HG03575 (cell line): ENCODE measurements around the gene AWAT2.

Experiments used
- ATAC-seq: cut with Tn5 transposase; IDR thresholded peaks from one replicate; pipeline ENCODE4 v1.9.1; 2021; ENCODE audit not compliant: unreplicated experiment, insufficient number of reproducible peaks, low FRiP score; ENCODE audit errors: extremely low read depth

The AWAT2 gene

DNA sequence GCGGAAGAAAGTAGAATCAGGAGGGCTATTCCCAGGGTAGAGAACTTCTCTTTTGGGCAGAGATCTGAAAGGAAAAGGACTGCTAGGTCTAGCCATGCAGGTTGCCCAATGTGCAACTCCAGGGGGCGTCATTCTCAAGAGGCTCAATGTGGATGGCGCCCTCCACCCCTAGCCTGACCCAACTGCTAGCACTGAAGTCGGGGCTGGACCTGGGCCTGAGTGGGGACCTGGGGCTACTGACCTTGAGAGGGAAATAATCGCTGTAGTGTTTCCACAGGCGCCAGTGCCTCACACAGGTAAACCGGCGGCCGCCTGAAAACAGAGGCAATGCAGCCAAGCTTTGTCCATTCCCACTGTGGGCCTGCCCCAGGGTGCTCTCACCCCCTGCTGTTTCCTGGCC is 6.1 kb downstream of the AWAT2 start:
- no peak for ATAC-seq

DNA sequence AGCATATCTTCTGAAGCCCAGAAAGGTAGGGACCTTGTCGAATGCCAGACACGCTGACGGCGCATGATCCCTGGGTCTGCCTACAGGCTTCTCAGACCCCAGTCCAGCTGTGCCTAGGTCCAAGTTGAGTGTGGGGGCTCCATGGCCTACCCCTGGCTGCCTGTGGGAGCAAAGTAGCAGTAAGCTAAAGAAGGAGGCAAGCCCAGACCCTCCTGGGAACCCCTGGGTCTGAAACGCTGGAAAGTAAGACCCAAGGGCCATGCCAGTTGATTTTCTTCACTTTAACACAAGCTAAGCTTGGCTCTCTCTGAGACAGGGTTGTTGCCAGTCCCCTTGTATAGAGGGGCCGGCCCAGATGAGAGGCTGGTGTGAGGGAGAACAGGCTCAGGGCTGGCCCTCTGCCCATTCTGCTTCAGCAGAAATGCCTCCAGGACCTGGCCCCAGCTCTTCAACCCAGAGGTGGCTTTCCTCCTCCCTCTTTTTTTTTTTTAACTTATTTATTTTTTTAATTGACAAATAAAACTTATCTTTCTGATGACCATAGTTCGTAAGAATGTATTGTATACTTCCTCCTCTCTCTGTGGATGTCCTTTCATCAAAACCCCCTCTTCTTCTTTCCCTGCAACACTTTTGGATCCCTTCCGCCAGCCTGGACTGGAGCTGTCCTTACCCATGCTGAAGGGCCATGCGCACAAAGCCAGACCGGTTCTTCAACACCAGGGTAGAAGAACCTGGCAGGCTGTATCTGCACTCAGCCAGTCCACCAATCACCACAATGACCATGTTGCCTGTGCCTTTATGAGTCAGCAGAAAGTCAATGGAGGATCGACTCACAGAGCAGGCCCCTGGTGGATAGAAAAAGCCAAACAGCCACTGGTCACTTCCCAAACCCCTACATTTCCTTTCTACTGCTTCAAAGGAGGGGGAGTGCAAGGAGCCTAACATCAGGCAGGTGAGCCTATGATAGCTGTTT is 7.1 kb downstream of the AWAT2 start:
- ATAC-seq, result no peak

DNA sequence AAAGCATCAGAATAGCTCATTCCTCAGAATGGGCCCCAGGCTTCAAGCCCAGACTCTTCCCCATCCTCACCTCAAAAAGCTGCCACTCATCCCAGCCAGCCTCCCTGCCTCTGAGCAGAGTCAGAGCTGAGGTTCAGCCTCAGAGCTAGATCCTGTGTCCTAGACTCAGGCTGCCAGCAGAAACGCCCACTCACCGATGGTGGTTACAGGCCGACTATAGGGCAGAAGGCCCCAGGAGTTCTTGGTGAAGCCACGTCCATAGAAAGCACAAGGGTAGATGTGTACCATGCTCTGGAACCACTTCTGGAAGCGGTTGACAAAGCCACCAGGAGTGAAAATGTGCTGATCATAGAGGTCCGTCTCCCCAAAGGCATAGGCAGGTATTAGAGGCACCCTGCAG is 7.7 kb downstream of the AWAT2 start:
- ATAC-seq, result no peak

DNA sequence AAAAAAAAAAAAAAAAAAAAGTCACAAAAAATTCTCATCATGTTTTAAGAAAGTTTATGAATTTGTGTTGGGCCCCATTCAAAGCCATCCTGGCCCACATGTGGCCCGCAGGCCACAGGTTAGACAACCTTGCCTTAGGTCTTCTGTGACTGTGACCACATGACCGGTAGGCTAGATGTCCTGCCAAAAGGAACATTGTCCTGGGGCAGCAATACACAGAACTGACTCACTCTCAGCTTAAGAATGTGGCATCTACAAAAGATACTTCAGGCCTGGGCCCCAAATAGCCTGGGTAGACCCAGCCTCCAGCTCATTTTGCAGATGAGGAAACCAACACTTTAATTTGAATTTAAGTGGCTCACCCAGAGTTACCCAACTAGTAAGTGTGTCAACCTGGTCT is 10.0 kb downstream of the AWAT2 start:
- ATAC-seq, result no peak

DNA sequence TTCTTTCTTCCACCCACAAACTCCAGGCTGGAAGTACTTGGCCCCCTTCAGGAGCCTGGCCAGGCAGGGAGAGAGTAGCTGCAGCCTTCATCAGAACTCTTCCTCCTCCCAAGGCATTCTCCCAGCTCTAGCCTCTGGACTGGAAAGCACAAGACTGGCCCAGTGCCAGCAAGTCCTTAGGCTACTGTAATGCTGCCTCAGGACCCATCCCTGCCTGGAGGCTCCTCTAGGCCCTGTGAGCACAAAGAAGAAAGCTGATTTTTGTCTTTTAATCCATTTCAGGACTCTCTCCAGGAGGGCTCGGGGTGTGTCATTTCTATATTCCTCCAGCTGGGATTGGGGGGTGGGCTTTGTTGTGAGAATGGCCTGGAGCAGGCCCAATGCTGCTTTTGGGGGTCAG is 10.8 kb downstream of the AWAT2 start:
- no peak for ATAC-seq

DNA sequence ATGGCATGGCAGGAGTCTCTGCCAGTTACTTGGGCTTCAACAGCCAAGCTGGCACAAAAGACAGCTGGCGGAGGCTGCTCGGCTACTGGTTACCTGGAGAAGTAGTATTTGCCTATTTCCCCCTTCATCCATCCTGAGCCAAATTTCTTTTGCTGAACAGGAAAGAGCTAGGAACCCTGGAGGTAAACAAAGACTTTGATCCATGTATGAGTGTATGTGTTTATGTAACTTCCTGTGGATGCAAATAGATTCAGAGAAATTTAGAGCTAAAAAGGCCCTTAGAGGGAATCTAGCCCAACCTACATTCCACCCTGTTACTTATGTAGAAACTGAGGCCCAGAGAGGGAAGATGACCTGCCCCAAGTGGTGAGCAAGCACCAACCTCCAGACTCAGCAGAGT is 11.2 kb downstream of the AWAT2 start:
- no peak for ATAC-seq

DNA sequence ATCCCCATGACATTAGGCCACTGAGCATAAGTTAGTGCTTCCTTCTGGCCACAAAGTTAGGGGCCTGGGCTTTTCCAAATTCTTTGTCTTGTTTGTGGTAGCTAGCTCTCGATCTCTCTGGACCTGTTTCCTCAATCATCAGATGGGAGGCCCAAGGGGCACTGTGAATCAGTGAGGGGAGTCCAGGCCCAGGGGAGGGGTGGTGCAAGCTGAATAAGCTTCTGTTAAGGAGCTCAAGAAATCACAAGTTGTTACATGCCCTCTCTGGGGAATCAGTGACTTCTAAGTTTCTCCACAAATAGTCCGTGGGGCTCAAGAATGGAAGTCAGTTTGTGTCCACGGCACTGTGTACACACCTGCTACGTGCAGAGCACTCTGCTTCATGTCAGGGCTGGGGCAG is 15.1 kb downstream of the AWAT2 start:
- no peak for ATAC-seq

DNA sequence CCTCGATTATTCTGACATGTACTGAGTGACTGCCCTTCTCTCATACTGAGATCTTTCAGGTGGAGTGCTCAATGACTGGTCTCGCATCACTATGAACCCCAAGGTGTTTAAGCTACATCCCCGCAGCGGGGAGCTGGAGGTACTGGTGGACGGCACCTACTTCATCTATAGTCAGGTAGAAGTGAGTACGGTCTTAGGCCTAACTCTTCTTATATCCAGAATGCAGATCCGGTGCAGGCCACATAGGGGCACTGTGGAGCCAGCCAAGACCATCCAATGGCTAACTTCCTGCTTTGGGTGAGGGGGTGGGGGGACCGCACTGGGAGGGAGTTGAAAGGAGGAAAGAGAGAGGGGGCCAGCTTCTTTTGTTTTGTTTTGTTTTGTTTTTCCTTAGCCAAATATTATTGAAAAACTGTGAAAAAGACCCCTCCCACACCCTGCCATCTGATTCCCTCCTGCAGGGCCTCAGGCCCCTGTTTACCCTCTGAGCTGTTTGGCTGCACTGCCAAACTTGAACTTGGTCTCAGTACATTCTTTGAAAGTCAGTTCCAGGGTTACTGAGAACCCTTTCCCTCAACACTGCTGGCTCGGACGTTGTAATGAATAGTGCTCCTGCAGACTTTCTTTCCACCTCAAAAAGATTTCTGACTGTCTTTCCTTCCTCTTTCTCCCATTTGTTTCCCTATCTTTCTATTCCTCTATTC is 16.2 kb downstream of the AWAT2 start:
- ATAC-seq, result no peak

DNA sequence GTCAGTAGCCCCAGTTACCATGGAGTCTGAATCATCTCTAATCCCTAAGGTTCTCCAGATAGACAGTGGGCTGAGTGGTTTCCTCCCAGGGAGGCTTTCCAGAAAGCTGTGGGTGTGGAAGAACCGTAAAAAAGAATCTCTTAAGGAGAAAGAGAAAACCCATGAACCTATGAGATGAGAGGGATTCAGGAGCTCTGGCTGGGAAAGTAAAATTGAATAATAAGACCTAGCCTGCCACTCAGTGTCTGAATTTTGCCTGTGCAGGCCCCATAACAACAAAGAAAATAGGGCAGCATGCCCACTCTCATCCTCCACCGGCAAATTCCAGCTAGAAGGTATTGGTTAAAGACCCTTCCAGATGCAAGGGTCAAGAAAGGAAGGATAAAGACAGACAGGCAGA is 16.9 kb downstream of the AWAT2 start:
- ATAC-seq, result no peak

DNA sequence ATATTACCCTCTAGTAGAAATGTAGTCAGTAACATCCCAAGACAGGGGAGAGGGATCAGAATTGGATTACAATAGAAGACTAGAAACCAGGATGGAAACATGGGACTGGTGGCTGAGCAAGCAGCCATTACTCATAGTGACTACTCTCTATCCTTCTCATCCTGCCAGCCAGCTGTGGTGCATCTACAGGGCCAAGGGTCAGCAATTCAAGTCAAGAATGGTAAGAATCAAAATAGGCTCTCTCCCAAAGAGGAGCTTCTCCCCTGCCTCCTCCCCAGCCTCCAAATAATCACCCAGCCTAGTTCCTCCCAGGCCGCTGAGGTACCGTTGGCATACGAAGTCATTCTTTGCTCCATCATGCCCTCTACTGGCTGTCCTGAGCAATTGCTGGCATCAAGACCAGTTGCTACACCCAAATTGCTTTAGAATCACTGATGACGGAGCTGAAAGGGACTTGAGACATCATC is 19.4 kb downstream of the AWAT2 start:
- no peak for ATAC-seq

DNA sequence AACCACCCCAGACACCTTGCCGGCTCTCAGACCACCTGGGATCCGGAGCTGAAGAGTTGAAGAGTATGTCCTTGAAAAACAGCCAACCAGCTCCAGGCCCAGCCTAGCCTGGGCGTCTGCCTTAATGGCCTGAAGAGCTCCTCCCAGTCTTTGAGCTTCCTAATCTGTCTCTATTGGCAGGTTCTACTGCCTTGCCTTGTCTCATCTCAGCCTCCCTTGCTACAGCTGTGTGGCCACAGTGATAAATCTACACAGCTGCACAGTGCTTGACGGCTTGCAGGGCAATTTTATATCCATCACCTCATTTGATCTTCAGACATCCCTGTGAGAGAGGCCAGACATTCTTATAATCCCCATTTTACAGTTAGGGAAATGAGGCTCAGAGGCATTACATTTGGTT is 19.9 kb downstream of the AWAT2 start:
- no peak for ATAC-seq

DNA sequence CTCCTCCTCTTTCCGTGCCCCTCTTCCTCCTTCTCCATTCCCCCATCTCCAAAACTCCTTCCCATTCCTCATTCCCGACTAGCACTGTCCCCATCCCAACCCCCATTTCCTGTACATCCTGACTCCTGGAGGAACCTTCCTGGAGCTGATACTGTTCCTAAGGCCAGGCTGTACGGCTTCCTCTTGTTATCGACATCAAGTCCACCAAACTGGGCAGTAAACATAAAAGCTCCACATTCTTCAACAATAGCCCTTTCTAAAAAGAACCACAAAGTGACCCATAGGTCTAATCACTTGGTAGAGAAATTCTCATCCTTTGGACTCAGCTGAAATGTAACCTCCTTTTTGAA is 22.9 kb downstream of the AWAT2 start:
- ATAC-seq, result no peak

DNA sequence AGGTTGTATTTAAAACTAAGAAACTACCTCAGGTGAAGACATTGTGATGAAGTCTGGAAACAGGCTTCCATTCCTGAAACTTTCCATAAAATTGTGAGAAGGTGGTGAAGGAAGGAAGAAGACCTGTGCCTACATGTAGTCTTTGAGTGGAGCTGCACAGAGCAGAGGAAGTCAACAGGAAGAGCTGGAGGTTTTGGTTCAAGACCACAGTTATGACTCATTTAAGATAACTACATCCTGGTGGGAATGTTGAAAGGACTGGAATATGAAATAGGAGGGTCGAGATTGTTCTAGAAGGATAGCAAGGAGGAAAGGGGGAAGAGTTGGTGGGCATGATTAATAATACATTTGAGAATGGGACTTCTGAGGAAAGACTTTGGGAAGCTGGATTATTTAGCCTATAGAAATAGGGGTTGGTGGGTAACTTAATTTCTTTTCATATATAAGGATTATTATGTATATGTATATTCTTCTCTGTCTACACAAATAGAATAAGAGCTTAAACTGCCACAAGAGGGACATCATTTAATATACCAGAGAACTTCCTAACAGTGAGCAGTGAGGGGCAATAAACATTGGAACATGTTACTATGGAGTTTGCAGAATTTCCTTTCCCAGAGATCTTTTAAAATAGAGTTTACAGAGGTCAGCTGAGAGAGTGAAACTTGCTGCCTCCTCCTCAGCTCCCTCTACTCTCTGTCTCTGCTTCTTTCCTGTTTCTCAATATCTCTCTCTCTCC is 23.5 kb downstream of the AWAT2 start:
- no peak for ATAC-seq

DNA sequence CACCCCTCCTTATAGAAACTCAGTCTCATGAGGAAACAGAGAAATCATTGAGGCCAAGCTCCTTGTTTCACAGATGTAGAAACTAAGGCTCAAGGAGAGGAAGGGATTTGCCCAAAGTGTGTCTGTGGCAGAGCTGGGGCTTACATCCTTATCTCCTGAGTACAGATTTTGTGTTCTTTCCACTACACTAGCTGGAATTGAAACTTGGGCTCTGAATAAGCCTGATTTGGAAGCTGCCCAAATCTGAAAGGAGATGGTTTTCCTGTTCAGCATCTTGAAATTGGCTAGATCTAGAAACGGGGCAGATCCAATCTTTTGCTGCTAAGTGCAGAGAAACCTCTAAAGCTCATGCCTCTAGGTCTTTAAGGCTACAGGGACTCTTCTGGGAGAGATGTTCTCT is 24.3 kb downstream of the AWAT2 start:
- ATAC-seq, result no peak

DNA sequence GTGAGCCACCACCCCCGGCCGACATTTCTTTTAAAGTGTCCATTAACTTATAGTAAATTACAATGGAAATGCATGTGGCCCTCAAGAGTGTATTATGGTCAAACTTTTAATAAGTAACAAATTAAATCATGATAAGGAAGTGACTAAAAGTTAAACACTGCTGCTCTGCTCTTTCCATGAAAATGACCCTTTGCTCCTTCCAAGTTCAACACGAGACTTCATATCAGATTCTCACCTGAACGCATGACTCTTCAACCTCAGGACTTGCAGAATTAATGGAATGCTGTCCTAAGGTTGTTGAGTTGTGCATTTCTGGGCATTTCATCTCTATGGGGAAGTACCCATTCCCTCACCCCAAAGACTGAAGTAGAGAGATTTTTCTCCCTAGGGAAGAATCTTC is 27.1 kb downstream of the AWAT2 start:
- no peak for ATAC-seq

DNA sequence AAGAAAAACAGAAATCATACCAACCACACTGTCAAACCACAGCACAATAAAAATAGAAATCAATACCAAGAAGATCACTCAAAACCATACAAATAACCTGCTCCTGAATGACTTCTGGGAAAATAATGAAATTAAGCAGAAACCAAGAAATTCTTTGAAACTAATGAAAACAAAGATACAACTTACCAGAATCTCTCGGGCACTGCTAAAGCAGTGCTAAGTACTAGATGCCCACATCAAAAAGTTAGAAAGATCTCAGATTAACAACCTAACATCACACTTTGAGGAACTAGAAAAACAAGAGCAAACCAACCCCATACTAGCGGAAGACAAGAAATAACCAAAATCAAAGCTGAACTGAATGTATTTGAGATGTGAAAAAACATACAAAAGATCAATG is 33.2 kb downstream of the AWAT2 start:
- no peak for ATAC-seq

DNA sequence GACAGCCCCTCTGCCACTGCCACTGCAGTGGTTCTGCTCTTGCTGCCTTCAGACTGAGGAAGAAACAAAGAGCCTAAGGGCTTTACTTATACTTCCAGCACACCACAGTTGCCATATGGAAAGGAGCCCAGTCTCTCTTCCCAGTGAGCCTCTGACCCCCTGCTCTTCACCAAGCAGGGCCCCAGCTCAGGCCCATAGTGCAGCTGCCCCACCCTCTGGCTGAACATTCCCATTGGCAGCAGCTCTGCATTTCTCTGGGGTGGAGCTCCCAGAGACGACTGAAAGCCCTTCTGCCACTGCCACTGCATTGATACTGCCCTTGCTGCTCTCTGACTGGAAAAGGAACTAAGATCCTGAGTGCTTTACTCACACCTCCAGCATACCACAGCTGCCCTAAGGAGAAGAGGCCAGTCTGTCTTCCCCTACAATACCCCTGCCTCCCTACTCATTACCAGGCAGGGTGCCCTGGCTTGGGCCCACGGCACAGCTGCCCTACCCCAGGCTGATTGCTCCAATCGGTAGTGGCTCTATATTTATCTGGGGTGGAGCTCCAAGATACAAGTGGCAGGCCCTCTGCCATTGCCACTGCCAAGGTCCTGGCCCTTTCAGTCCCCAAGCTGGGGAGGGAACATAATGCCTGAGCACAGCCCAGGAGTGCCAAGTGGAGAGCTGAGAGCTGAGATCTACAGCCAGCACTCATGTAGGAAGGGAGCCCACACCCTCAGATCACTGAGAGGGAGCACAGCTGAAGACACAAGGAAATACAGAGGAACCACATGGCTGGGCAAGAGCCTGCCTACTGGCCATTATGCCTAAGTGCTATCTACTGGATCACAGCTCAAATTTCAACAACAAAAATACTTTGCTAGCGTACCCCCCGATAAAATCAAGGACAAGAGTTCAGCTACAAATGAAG is 36.0 kb downstream of the AWAT2 start:
- ATAC-seq, result no peak

DNA sequence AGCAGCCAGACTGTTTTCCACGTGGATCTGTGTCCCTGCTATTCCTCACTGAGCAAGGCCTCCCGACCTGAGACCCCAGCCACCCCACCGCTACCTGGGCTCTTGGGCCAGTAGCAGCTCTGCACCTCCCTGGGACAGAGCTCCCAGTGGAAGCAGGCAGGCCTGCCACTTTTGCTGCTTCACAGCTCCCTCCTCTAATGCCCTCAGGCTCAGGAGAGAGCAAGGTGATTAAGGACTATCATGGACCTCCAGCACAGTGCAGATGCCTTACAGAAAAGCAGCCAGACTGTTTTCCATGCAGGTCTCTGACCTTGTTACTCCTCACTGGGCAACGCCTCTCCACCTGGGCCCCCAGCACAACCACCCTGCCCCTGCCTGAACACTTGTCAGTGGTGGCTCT is 37.0 kb downstream of the AWAT2 start:
- no peak for ATAC-seq

DNA sequence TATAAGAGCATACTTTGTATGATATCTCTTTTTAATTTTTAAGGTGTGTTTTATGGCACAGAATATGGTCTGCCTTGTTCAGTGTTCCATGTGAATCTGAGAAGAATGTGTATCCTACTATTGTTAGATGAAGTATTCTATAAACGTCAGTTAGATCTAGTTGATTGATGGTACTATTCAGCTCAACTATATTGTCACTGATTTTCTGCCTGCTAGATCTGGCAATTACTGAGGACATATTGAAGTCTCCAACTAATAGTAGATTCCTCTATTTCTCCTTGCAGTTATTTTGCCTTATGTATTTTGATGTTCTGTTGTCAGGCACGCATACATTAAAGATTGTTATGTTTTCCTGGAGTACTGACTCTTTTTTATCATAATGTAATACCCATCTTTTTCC is 39.8 kb downstream of the AWAT2 start:
- ATAC-seq, result no peak
